GM19239 (cell line): ENCODE data around the gene ANKRD61.
"Not testable (repeated sequence)": the region's sequence is repeated elsewhere in the genome, so short reads cannot be mapped to it uniquely, and the experiment has no call there.

Experiments used
- DNase-seq: peaks from one replicate; pipeline ENCODE4 v3.0.0; 2011; ENCODE audit warnings: low spot score; ENCODE audit not compliant: insufficient read length
- FAIRE-seq: peaks from 2 replicates; lab custom pipeline; 2011; peaks lifted over from hg19 to GRCh38; lab: Jason Lieb, UNC

Gene ANKRD61

DNA sequence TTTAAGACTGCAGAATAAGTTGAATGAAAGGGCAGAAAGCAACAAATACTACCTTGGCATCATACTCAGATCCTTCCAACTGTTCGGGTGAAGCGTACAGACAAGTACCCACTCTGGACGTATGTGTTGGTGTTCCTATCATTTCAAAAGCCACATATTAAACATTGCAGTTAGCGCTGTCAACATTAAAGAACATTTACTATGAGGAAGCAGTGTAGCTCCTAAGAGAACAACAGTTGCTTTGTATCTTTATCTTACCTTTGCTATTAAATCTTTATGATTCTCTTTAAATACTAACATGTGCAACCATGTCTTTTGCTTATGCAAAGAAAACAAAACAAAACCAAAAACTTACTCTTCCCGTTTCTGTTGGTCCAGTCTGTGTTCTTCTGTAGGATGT is 2.6 kb upstream of the ANKRD61 start:
- FAIRE-seq (no peak), DNase-seq (no peak)

- FAIRE-seq: no peak
- no peak for DNase-seq
Measured at GRCh38 chr7:6031567-6031966, 391 bp downstream of the ANKRD61 start.

DNA sequence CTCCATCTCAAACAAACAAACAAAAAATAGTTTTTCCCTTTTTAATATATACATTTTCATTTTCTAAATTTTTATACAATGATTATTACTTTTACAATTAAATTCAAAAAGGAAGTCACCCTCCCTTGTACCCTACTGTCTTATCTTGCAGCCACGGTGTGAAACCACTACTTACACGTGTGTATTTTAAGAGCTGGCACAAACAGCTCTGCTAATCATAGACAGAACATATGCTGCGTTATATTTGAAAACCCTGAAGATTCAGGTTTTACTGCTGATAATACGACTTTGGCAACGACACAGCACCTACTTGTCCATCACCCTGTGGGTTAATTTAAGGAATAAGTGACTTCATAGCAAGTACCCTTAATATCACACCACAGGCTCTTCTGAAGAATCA is 991 bp downstream of the ANKRD61 start:
- no peak for FAIRE-seq

DNA sequence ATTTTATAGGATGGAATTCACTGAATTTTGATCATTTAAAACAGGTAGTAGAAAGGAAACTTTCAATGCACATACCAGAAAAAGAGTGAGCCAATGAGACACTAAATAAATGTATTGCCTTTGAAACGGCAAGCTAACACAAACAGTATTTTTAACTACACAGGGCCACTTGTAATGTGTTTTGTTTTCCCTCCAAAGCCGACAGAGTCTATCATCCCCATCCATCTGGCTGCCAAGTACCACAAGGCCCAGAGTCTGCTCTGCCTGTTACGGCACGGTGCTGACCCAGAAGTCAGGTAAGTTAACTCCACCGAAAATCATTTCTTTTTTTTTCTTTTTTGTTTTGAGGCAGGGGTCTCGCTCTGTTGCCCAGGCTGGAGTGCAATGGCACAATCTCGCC is 1.5 kb downstream of the ANKRD61 start:
- DNase-seq: no peak
- FAIRE-seq: no peak

More for the DNA sequence above, 991 bp downstream of the ANKRD61 start:
- no peak for DNase-seq

DNA sequence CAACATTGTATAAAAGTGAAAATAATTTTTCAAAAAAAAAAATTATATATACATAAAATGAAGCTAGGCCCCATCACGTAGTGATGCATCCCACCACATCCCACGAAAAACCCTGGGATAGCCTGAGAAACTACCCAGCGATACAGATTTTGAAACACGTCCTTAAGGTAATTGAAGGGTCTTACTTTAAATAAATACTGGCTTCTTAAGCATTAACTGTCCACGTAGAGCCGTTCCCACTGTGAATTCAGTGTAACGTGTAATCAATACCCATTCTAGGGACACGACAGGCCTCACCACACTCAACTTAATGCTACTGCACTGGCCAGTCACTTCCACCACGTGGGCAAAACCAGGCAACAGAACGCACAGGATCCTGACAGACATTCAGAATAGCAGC is 4.0 kb downstream of the ANKRD61 start:
- DNase-seq: no peak
- FAIRE-seq: no peak

DNA sequence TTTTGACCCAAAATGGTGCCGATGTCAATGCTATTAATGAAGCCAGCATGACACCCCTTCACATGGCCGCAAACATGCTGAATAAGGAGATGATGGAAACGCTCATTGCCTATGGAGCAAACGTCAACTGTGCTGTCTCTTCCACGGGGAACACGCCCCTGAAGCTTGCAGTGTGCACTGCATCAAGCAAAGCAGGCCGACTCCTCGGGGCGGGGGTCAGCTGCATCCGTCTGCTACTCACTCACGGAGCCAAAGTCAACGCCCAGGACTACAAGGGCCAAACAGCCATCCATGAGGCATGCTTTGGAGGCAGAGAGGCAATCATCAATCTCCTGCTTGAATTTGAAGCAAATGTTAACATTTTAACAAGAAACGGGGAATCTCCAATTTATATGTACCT is 4.5 kb downstream of the ANKRD61 start:
- DNase-seq (no peak), FAIRE-seq (no peak)

DNA sequence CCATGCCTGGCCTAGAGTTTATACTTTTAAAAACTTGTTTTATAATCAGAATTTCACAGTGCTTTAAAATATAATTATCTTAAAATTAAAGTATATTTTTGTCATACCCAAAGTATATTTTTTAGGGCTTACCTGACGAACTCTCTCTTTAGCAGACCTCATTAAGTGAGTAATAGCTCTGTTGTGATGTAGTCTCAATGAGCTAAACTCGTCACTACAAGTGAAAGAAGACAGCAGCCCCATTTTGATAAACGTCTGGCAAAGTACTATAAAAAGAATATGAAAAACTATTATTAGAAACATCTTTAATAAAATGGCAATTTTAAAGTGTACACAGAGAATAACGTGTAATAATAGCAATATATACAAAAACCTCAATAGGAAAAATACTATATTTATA is 18.6 kb downstream of the ANKRD61 start:
- FAIRE-seq (no peak), DNase-seq (no peak)

DNA sequence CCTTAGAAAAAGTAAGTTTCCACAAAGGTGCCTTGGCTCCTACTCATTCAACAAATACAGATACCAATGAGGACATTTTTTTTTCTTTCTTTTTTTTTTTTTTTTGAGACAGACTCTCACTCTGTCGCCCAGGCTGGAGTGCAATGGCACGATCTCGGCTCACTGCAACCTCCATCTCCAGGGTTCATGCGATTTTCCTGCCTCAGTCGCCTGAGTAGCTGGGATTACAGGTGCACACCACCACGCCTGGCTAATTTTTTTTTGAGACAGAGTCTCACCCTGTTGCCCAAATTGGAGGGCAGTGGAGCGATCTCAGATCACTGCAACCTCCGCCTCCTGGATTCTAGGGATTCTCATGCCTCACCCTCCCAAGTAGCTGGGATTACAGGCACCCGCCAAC is 20.0 kb downstream of the ANKRD61 start:
- DNase-seq, FAIRE-seq: not testable (repeated sequence)

- DNase-seq (no peak), FAIRE-seq (no peak)
Measured at GRCh38 chr7:6056616-6057015, 25.4 kb downstream of the ANKRD61 start.

GRCh38 chr7:6057316-6058129 is 26.3 kb downstream of the ANKRD61 start:
- FAIRE-seq (no peak), DNase-seq (no peak)

- not testable (repeated sequence) for FAIRE-seq, DNase-seq
Measured at GRCh38 chr7:6059941-6060340, 28.8 kb downstream of the ANKRD61 start.

GRCh38 chr7:6071406-6071805 is 40.2 kb downstream of the ANKRD61 start:
- peak; percentile 40 for FAIRE-seq
- no peak for DNase-seq

GRCh38 chr7:6074612-6075380 is 43.6 kb downstream of the ANKRD61 start:
- FAIRE-seq: no peak
- DNase-seq: no peak

GRCh38 chr7:6078548-6078947 is 47.4 kb downstream of the ANKRD61 start:
- DNase-seq (no peak), FAIRE-seq (no peak)

DNA sequence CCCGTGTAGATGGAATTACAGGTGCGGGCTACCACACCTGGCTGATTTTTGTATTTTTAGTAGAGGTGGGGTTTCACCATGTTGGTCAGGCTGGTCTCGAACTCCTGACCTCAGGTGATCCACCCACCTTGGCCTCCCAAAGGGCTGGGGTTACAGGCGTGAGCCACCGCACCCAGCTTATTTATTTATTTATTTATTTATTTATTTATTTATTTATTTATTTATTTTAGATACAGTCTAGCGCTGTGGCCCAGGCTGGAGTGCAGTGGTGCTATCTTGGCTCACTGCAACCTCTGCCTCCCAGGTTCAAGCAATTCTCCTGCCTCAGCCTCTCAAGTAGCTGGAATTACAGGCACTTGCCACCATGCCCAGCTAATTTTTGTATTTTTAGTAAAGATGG is 51.9 kb downstream of the ANKRD61 start:
- not testable (repeated sequence) for FAIRE-seq, DNase-seq
